Fibroblast of lung (primary cell): Measurements from ENCODE around the gene UQCC2. TPM values are rescaled to one million over a fixed set of nuclear protein-coding genes. Genes with fewer than 3 reads are reported as not detected.

Source experiments
- DNase-seq, 2 donors: peaks; one replicate each; pipeline versions ENCODE4 v3.0.0 to v3.0.0-alpha.2; 2010; ENCODE audit warnings: low read depth in 2 of 2
- H2AFZ ChIP-seq: 2 replicates; pipeline ENCODE4 v1.5.1; 2012; ENCODE audit warnings: low read length, control low read depth, inconsistent platforms
- H3K27ac ChIP-seq: 2 replicates; pipeline ENCODE4 v1.5.1; 2011; ENCODE audit warnings: low read length, control low read depth; ENCODE audit not compliant: insufficient read depth
- H3K27me3 ChIP-seq: 2 replicates; pipeline ENCODE4 v1.5.1; 2011; ENCODE audit warnings: mild to moderate bottlenecking, low read length; ENCODE audit not compliant: control insufficient read depth, insufficient read depth
- H3K36me3 ChIP-seq: 2 replicates; pipeline ENCODE4 v1.5.1; 2011; ENCODE audit warnings: low read length; ENCODE audit not compliant: control insufficient read depth, insufficient read depth
- H3K4me1 ChIP-seq: 2 replicates; pipeline ENCODE4 v1.5.1; 2011; ENCODE audit warnings: low read length; ENCODE audit not compliant: control insufficient read depth, insufficient read depth; ENCODE audit errors: extremely low read depth
- H3K4me2 ChIP-seq: 2 replicates; pipeline ENCODE4 v1.5.1; 2011; ENCODE audit warnings: low read length, control low read depth; ENCODE audit not compliant: insufficient read depth; ENCODE audit errors: extremely low read depth
- H3K4me3 ChIP-seq, 4 experiments: fragments of 200-600 bp in 1 of 4; sonication (generic) in 1 of 4; replicated peaks in 1 of 4; 2 replicates each; pipeline ENCODE4 v1.5.1; 2011 to 2016; ENCODE audit warnings: low read length in 4 of 4, low read depth in 3 of 4, mild to moderate bottlenecking in 3 of 4, control low read depth in 2 of 4, inconsistent platforms in 1 of 4, mixed read lengths in 1 of 4; ENCODE audit not compliant: insufficient read depth in 1 of 4; ENCODE audit errors: control extremely low read depth in 1 of 4
- H3K79me2 ChIP-seq: 2 replicates; pipeline ENCODE4 v1.5.1; 2012; ENCODE audit warnings: mild to moderate bottlenecking, low read length, inconsistent platforms; ENCODE audit not compliant: control insufficient read depth, insufficient read depth
- H3K9ac ChIP-seq: 2 replicates; pipeline ENCODE4 v1.5.1; 2011; ENCODE audit warnings: mild to moderate bottlenecking, low read length, control low read depth; ENCODE audit not compliant: insufficient read depth
- H3K9me3 ChIP-seq: 2 replicates; pipeline ENCODE4 v1.5.1; 2012; ENCODE audit warnings: low read depth, low read length; ENCODE audit not compliant: control insufficient read depth, insufficient read depth
- H4K20me1 ChIP-seq: 2 replicates; pipeline ENCODE4 v1.5.1; 2011; ENCODE audit warnings: low read length; ENCODE audit not compliant: control insufficient read depth, insufficient read depth; ENCODE audit errors: extremely low read depth
- EZH2 ChIP-seq: IDR thresholded peaks from 2 replicates; pipeline ENCODE4 v1.5.1; 2012; ENCODE audit warnings: low read length, control low read depth, mild to moderate bottlenecking; ENCODE audit errors: missing control alignments
- polyA plus RNA-seq, 2 donors: library from polyadenylated mRNA; depleted of rRNA in 1 of 2; stranded (reverse) in 1 of 2; unstranded in 1 of 2; fragments of >200 nt; gene quantifications; 2 replicates each; pipeline ENCODE4 v1.2.1, GENCODE V29; 2011 to 2012; ENCODE audit warnings: missing spikeins in 1 of 2
- total RNA-seq: library from RNA; depleted of rRNA; stranded (reverse); fragments of >200 nt; gene quantifications from 2 replicates; pipeline ENCODE4 v1.2.1, GENCODE V29; 2014
- TF ChIP-seq, protein P1 (sequence below), 2 donors: IDR thresholded peaks in 1 of 2; conservative IDR thresholded peaks in 1 of 2; 1 replicate in 1 of 2; 2 replicates in 1 of 2; pipeline ENCODE4 v1.5.1; 2011 to 2012; ENCODE audit warnings: low read length in 2 of 2, control low read depth in 1 of 2, inconsistent platforms in 1 of 2, low read depth in 1 of 2, mild to moderate bottlenecking in 1 of 2

The UQCC2 gene
- total and polyA plus RNA-seq, 2 donors (not counting 1 experiment from before 2014, with no cell fraction given) = 33.8 to 36.5 TPM

DNA sequence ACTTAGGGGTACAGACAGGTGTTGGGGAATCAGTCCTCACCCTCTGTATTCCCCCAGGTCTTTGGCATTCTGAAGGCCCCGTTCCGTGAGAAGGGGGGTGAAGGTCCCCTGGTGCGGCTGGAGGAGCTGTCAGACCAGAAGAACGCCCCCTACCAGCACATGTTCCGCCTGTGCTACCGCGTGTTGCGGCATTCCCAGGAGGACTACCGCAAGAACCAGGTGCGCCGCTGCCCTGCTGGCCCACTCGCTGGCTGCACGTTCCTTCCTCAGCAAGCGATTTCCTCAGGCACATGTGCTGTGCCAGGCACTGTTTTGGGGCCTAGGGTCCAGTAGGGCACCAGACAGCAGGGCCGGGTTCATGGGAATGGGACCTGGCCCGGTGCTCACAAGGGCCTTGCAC is 44.4 kb downstream of the UQCC2 start:
- H3K4me3 ChIP-seq = no peak overlapping the region
- H3K9me3 ChIP-seq = no peaks in the 10 kb centered on the region
- H3K27me3 ChIP-seq = no peaks in the 10 kb centered on the region
- no peak overlapping the region for H2AFZ ChIP-seq
- no peak for DNase-seq
- H3K27ac ChIP-seq = no peak overlapping the region
- peaks cover 21% of the 10 kb centered on the region for H3K36me3 ChIP-seq
- no peak for TF ChIP-seq EZH2
- TF ChIP-seq, protein P1, sequence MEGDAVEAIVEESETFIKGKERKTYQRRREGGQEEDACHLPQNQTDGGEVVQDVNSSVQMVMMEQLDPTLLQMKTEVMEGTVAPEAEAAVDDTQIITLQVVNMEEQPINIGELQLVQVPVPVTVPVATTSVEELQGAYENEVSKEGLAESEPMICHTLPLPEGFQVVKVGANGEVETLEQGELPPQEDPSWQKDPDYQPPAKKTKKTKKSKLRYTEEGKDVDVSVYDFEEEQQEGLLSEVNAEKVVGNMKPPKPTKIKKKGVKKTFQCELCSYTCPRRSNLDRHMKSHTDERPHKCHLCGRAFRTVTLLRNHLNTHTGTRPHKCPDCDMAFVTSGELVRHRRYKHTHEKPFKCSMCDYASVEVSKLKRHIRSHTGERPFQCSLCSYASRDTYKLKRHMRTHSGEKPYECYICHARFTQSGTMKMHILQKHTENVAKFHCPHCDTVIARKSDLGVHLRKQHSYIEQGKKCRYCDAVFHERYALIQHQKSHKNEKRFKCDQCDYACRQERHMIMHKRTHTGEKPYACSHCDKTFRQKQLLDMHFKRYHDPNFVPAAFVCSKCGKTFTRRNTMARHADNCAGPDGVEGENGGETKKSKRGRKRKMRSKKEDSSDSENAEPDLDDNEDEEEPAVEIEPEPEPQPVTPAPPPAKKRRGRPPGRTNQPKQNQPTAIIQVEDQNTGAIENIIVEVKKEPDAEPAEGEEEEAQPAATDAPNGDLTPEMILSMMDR (conservative IDR thresholded peaks at IDR 0.05 in 1 of 2, IDR thresholded peaks at IDR 0.05 in 1 of 2; ENCODE audit: low read depth in 1 of 2, low read length in 2 of 2) = no peak
- no peak overlapping the region for H3K9ac ChIP-seq
- H3K79me2 ChIP-seq = no peaks in the 10 kb centered on the region
- H3K4me2 ChIP-seq = no peak overlapping the region
- H4K20me1 ChIP-seq = peaks cover 2% of the 10 kb centered on the region
- H3K4me1 ChIP-seq = peaks cover 2% of the 10 kb centered on the region

DNA sequence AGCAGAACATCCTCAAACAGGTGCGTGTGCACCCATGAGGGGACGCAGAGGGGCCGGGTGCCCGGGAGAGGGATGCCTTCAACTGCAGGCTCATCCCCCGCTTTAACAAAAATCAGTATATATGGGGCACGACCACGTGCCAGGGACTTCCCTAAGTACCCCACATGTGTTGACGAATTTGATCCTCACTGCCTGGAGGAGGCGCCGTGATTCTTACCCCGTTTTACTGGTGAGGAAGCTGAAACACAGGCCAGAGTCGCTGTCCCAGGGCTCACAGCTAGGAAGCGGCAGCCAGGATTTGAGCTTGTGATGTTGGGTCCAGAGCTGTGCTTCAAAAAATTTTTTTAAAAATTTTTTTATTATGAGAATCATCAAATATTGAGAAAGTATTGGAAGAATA is 45.5 kb downstream of the UQCC2 start:
- Histone ChIP-seq H3K4me3 (no peak overlapping the region), H2AFZ (no peak overlapping the region), H3K4me1 (no peaks in the 10 kb centered on the region), H4K20me1 (peaks cover 2% of the 10 kb centered on the region), H3K9me3 (no peaks in the 10 kb centered on the region), H3K9ac (no peak overlapping the region), H3K27me3 (no peaks in the 10 kb centered on the region), H3K27ac (no peak overlapping the region), H3K4me2 (no peak overlapping the region), H3K36me3 (peaks cover 19% of the 10 kb centered on the region), H3K79me2 (no peaks in the 10 kb centered on the region)
- no peak for TF ChIP-seq EZH2
- TF ChIP-seq, protein P1 (conservative IDR thresholded peaks at IDR 0.05 in 1 of 2, IDR thresholded peaks at IDR 0.05 in 1 of 2; ENCODE audit: low read depth in 1 of 2, low read length in 2 of 2) = no peak
- no peak for DNase-seq

DNA sequence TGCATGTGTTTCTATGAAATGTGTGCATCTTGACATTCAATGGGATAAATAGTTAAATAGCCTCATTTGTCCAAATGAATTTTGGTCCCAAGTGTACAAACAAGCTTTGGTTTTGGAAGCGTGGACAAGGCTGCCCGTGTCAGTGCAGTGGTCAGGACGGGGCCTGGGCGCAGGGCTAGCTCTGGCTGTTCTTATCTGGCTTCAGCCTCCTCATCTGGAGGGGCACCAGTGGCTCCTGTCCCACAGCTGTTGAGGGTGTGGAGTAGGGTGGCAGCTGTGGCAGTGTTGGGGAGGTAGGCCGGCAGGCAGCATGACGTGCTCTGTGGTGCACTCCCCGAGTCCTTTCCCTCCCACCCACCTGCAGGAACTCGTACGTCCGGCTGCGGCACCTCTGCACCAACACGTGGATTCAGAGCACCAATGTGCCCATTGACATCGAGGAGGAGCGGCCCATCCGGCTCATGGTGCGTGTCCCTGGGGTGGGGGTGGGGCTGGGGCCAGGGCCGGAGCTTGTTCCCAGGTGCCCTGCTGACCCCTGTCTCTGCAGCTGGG is 46.9 kb downstream of the UQCC2 start:
- H3K79me2 ChIP-seq = no peaks in the 10 kb centered on the region
- H3K27me3 ChIP-seq = no peaks in the 10 kb centered on the region
- H3K4me3 ChIP-seq = no peak overlapping the region
- H3K4me1 ChIP-seq = no peaks in the 10 kb centered on the region
- H3K27ac ChIP-seq = no peak overlapping the region
- TF ChIP-seq EZH2 = no peak
- TF ChIP-seq, protein P1 (conservative IDR thresholded peaks at IDR 0.05 in 1 of 2, IDR thresholded peaks at IDR 0.05 in 1 of 2; ENCODE audit: low read depth in 1 of 2, low read length in 2 of 2) = no peak
- no peaks in the 10 kb centered on the region for H3K9me3 ChIP-seq
- no peak overlapping the region for H3K4me2 ChIP-seq
- H3K9ac ChIP-seq = no peak overlapping the region
- H3K36me3 ChIP-seq = peaks cover 12% of the 10 kb centered on the region
- no peaks in the 10 kb centered on the region for H4K20me1 ChIP-seq
- DNase-seq = no peak
- no peak overlapping the region for H2AFZ ChIP-seq
